Endothelial cell of umbilical vein (primary cell): ENCODE results near the gene PARM1. TPM values are rescaled to one million over a fixed set of nuclear protein-coding genes. Genes with fewer than 3 reads are reported as not detected.

Source experiments
- BruUV-seq: library from RNA; stranded (reverse); fragments of 400-500 nt; replicated peaks from 2 replicates; lab custom pipeline; 2021; lab: Mats Ljungman, UMichigan
- CTCF ChIA-PET: fragments of 300-600, 350-600 bp; sonication (Branson Sonifier 250); formaldehyde crosslinking; loops from one replicate; lab custom pipeline; 2021; ENCODE audit warnings: antibody characterized with exemption, inconsistent platforms; lab: Charles Lee
- POLR2A ChIA-PET: fragments of 300-600, 350-600 bp; sonication (Branson Sonifier 250); formaldehyde crosslinking; loops from one replicate; lab custom pipeline; 2021; ENCODE audit warnings: antibody characterized with exemption, inconsistent platforms; lab: Charles Lee
- DNase-seq: peaks from one replicate; pipeline ENCODE4 v3.0.0-alpha.2; 2011; ENCODE audit warnings: low read depth, low spot score
- FAIRE-seq: peaks from 2 replicates; lab custom pipeline; 2011; peaks lifted over from hg19 to GRCh38; lab: Jason Lieb, UNC
- H2AFZ ChIP-seq: 2 replicates; pipeline ENCODE4 v1.6.0; 2012; ENCODE audit warnings: low read depth, low read length, control low read depth, inconsistent platforms
- H3K27ac ChIP-seq: 2 replicates; pipeline ENCODE4 v1.5.1; 2011; ENCODE audit warnings: low read depth, mild to moderate bottlenecking, control low read depth, low read length, moderate library complexity; ENCODE audit not compliant: insufficient read depth
- H3K27me3 ChIP-seq, 2 experiments: 2 replicates each; pipeline versions ENCODE4 v1.6.0 to v1.6.1; 2011; ENCODE audit warnings: low read length in 2 of 2, mixed read lengths in 1 of 2; ENCODE audit not compliant: control insufficient read depth in 2 of 2, insufficient read depth in 2 of 2
- H3K36me3 ChIP-seq, 2 experiments: 2 replicates in 1 of 2; 3 replicates in 1 of 2; pipeline ENCODE4 v1.5.1; 2011; ENCODE audit warnings: low read length in 2 of 2, mild to moderate bottlenecking in 1 of 2, moderate library complexity in 1 of 2; ENCODE audit not compliant: control insufficient read depth in 2 of 2, insufficient read depth in 2 of 2; ENCODE audit errors: extremely low read depth in 1 of 2
- H3K4me1 ChIP-seq: 3 replicates; pipeline ENCODE4 v1.5.1; 2011; ENCODE audit warnings: mild to moderate bottlenecking, low read length; ENCODE audit not compliant: control insufficient read depth, insufficient read depth; ENCODE audit errors: extremely low read depth
- H3K4me2 ChIP-seq: 2 replicates; pipeline ENCODE4 v1.6.1; 2011; ENCODE audit warnings: low read length, control low read depth, mixed read lengths; ENCODE audit not compliant: insufficient read depth
- H3K4me3 ChIP-seq, 3 experiments: fragments of 200-600 bp in 1 of 3; sonication (generic), shearing (Covaris generic) in 1 of 3; replicated peaks in 1 of 3; 2 replicates each; pipeline ENCODE4 v1.5.1; 2011 to 2016; ENCODE audit warnings: control low read depth in 3 of 3, low read length in 3 of 3, mild to moderate bottlenecking in 2 of 3, inconsistent platforms in 1 of 3, low read depth in 1 of 3, moderate library complexity in 1 of 3; ENCODE audit not compliant: insufficient read depth in 1 of 3
- H3K79me2 ChIP-seq: 2 replicates; pipeline ENCODE4 v1.6.0; 2012; ENCODE audit warnings: low read length, inconsistent platforms; ENCODE audit not compliant: control insufficient read depth, insufficient read depth
- H3K9ac ChIP-seq: replicated peaks from 2 replicates; pipeline ENCODE3; 2011; ENCODE audit warnings: low read length, control low read depth; ENCODE audit not compliant: insufficient read depth; ENCODE audit errors: extremely low read depth
- H3K9me1 ChIP-seq: replicated peaks from 3 replicates; pipeline ENCODE4 v1.6.0; 2011; ENCODE audit warnings: mild to moderate bottlenecking, low read length; ENCODE audit not compliant: control insufficient read depth, insufficient read depth; ENCODE audit errors: extremely low read depth
- H3K9me3 ChIP-seq: replicated peaks from 2 replicates; pipeline ENCODE4 v1.5.1; 2012; ENCODE audit warnings: low read length, inconsistent platforms; ENCODE audit not compliant: control insufficient read depth, insufficient read depth
- H4K20me1 ChIP-seq: replicated peaks from 2 replicates; pipeline ENCODE3; 2011; ENCODE audit warnings: mild to moderate bottlenecking, low read length; ENCODE audit not compliant: control insufficient read depth, insufficient read depth; ENCODE audit errors: extremely low read depth
- CTCF ChIP-seq, 2 donors: IDR thresholded peaks; 1 replicate in 1 of 2; 2 replicates in 1 of 2; pipeline ENCODE4 v1.5.1; 2011; ENCODE audit warnings: low read length in 2 of 2, mild to moderate bottlenecking in 2 of 2, moderate library complexity in 2 of 2, control low read depth in 1 of 2, inconsistent platforms in 1 of 2, low read depth in 1 of 2; ENCODE audit not compliant: insufficient read depth in 1 of 2; ENCODE audit errors: extremely low read depth in 1 of 2
- EZH2 ChIP-seq: IDR thresholded peaks from 2 replicates; pipeline ENCODE4 v1.6.1; 2012; ENCODE audit warnings: borderline replicate concordance, low read depth, mild to moderate bottlenecking, moderate library complexity, low read length, inconsistent platforms; ENCODE audit not compliant: severe bottlenecking
- FOS ChIP-seq: IDR thresholded peaks from 2 replicates; pipeline ENCODE4 v1.6.1; 2011; ENCODE audit warnings: mild to moderate bottlenecking, low read length, moderate library complexity, borderline replicate concordance; ENCODE audit not compliant: insufficient read depth
- GATA2 ChIP-seq: IDR thresholded peaks from 2 replicates; pipeline ENCODE4 v1.7.0; 2011; ENCODE audit warnings: low read depth, mild to moderate bottlenecking, moderate library complexity, mixed read lengths, low read length; ENCODE audit not compliant: insufficient read length, insufficient read depth
- JUN ChIP-seq: IDR thresholded peaks from 2 replicates; pipeline ENCODE4 v1.6.1; 2011; ENCODE audit warnings: borderline replicate concordance, low read depth; ENCODE audit not compliant: insufficient read length, insufficient read depth
- MAX ChIP-seq: IDR thresholded peaks from 2 replicates; pipeline ENCODE4 v1.6.1; 2011; ENCODE audit not compliant: insufficient read depth, insufficient read length
- MYC ChIP-seq: IDR thresholded peaks from one replicate; pipeline ENCODE4 v1.6.1; 2011; ENCODE audit warnings: mild to moderate bottlenecking, low read depth, low read length
- POLR2A ChIP-seq: IDR thresholded peaks from 2 replicates; pipeline ENCODE4 v1.6.1; 2012; ENCODE audit warnings: low read depth, mild to moderate bottlenecking, control low read depth, low read length
- POLR2AphosphoS5 ChIP-seq: IDR thresholded peaks from 2 replicates; pipeline ENCODE4 v1.6.1; 2012; ENCODE audit warnings: low read depth, mild to moderate bottlenecking, control low read depth, low read length, moderate library complexity; ENCODE audit not compliant: insufficient read depth
- dilution Hi-C: fragments of 300-500 bp; cut with MboI; formaldehyde crosslinking; loops from one replicate; pipeline ENCODE4 v1.15.0; 2019; ENCODE audit warnings: low sequenced_read_pairs; ENCODE audit not compliant: extremely low pct_ligation_motif_present
- intact Hi-C: fragments of 100-400 bp; cut with micrococcal nuclease; formaldehyde crosslinking; loops from one replicate; pipeline ENCODE4 v1.10.0; 2022
- polyA plus RNA-seq, 4 experiments: library from polyadenylated mRNA; depleted of rRNA in 3 of 4; stranded (reverse) in 3 of 4; unstranded in 1 of 4; fragments of >200 nt; gene quantifications; 2 replicates each; pipeline versions ENCODE4 v1.2.1 to v1.2.3, GENCODE V29; 2011 to 2012; ENCODE audit warnings: missing spikeins in 1 of 4
- total RNA-seq: library from RNA; stranded (reverse); gene quantifications from 2 replicates; pipeline ENCODE4 v1.2.3, GENCODE V29; 2021

The PARM1 gene
- total and polyA plus RNA-seq, 2 donors (not counting 3 experiments of a cell fraction or from before 2014, with no cell fraction given): 0.01 TPM; not detected in 1

GRCh38 chr4:75036046-75036830 lies 103.3 kb downstream of the PARM1 start:
- no peaks in the 10 kb centered on the region for H3K36me3 ChIP-seq
- no peak for DNase-seq
- H2AFZ ChIP-seq: no peak overlapping the region
- ChIA-PET CTCF (no interaction called here), POLR2A (no interaction called here)
- H3K79me2 ChIP-seq: no peaks in the 10 kb centered on the region
- H3K9ac ChIP-seq: no peak overlapping the region
- dilution Hi-C loops (no loop called here), intact Hi-C loops (no loop called here)
- H3K27me3 ChIP-seq: no peaks in the 10 kb centered on the region
- no peak for TF ChIP-seq FOS
- no peak for TF ChIP-seq EZH2
- no peak for TF ChIP-seq GATA2
- no peak for TF ChIP-seq CTCF (IDR thresholded peaks at IDR 0.05; ENCODE audit: extremely low read depth in 1 of 2, insufficient read depth in 1 of 2, low read depth in 1 of 2, low read length in 2 of 2)
- TF ChIP-seq MAX: no peak
- TF ChIP-seq MYC: no peak
- TF ChIP-seq POLR2A: no peak
- no peak for TF ChIP-seq JUN
- no peak for TF ChIP-seq POLR2AphosphoS5
- H3K9me1 ChIP-seq: no peaks in the 10 kb centered on the region
- H4K20me1 ChIP-seq: no peaks in the 10 kb centered on the region
- no TSS peak for BruUV-seq
- no peak overlapping the region for H3K4me3 ChIP-seq
- FAIRE-seq: no peak
- no peaks in the 10 kb centered on the region for H3K4me1 ChIP-seq
- H3K9me3 ChIP-seq: no peaks in the 10 kb centered on the region
- H3K27ac ChIP-seq: no peak overlapping the region
- no peak overlapping the region for H3K4me2 ChIP-seq
